GM12878 (cell line): ENCODE measurements around the gene EDEM2.

Experiments used
- TF ChIP-seq, protein P1 (sequence below): fragments of 450-650 bp; IDR thresholded peaks from 2 replicates; pipeline ENCODE4 v1.6.1; 2016; ENCODE audit warnings: mild to moderate bottlenecking
- TF ChIP-seq, protein P2 (sequence below): IDR thresholded peaks from 2 replicates; pipeline ENCODE4 v1.6.1; 2011; ENCODE audit warnings: low read depth, mild to moderate bottlenecking, low read length, moderate library complexity, borderline replicate concordance; ENCODE audit errors: extremely low read depth
- TF ChIP-seq, protein P3 (sequence below): IDR thresholded peaks from 2 replicates; pipeline ENCODE4 v1.6.1; 2011; ENCODE audit warnings: borderline replicate concordance, low read depth, mild to moderate bottlenecking, moderate library complexity, low read length; ENCODE audit not compliant: insufficient read depth, poor library complexity, severe bottlenecking

DNA sequence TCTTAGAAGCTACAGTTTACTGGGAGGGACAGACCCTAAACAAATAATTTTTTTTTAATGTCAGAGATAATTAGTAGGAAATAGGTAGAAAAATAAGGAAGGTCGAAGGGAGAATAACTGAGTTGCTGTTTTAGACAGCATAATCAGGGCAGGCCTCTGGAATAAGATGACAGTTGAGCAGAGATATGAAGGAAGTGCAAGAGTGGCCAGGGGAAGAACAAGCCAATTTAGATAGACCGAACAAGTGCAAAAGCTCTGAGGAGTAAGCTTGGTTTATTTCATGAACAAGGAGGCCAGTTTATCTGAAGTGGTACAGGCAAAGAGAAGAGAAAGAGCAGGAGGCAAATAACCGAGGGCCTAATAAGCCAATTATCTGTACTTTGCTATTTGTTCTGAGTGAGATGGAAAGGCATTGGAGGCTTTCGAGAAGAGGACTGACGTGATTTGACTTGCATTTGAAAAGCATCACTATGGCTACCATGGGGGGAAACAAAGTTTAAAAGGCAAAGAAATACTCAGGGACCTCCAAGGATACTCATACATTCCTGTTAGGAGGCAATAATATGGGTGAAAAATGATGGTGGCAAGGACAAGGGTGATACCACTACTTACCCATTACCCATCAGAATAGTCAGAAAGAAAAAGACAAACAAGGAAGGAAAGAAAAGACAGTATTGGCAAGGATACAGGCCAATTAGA is 44.4 kb upstream of the EDEM2 start:
- TF ChIP-seq, protein P1, sequence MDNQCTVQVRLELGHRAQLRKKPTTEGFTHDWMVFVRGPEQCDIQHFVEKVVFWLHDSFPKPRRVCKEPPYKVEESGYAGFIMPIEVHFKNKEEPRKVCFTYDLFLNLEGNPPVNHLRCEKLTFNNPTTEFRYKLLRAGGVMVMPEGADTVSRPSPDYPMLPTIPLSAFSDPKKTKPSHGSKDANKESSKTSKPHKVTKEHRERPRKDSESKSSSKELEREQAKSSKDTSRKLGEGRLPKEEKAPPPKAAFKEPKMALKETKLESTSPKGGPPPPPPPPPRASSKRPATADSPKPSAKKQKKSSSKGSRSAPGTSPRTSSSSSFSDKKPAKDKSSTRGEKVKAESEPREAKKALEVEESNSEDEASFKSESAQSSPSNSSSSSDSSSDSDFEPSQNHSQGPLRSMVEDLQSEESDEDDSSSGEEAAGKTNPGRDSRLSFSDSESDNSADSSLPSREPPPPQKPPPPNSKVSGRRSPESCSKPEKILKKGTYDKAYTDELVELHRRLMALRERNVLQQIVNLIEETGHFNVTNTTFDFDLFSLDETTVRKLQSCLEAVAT: no peak
- TF ChIP-seq, protein P2, sequence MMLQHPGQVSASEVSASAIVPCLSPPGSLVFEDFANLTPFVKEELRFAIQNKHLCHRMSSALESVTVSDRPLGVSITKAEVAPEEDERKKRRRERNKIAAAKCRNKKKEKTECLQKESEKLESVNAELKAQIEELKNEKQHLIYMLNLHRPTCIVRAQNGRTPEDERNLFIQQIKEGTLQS: no peak
- TF ChIP-seq, protein P3, sequence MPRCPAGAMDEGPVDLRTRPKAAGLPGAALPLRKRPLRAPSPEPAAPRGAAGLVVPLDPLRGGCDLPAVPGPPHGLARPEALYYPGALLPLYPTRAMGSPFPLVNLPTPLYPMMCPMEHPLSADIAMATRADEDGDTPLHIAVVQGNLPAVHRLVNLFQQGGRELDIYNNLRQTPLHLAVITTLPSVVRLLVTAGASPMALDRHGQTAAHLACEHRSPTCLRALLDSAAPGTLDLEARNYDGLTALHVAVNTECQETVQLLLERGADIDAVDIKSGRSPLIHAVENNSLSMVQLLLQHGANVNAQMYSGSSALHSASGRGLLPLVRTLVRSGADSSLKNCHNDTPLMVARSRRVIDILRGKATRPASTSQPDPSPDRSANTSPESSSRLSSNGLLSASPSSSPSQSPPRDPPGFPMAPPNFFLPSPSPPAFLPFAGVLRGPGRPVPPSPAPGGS: no peak
